T-helper 1 cell treated with Interleukin-12 subunit alpha and Interleukin-12 subunit beta and Interleukin-4 antibody, amounts not matched to agents 30 μg/mL and 1 μg/mL, for 36 hours (primary cell): ENCODE measurements around the gene CCDC169.

Experiments
- H3K27ac Mint-ChIP-seq: one replicate; pipeline ENCODE4 v1.8.0; 2021; ENCODE audit warnings: mild to moderate bottlenecking, mixed read lengths
- H3K27me3 Mint-ChIP-seq: one replicate; pipeline ENCODE4 v1.8.0; 2021; ENCODE audit warnings: low read depth, mixed read lengths
- H3K36me3 Mint-ChIP-seq: one replicate; pipeline ENCODE4 v1.8.0; 2021; ENCODE audit warnings: low read depth, mixed read lengths
- H3K4me1 Mint-ChIP-seq: one replicate; pipeline ENCODE4 v1.8.0; 2021; ENCODE audit warnings: low read depth, mixed read lengths
- H3K4me3 Mint-ChIP-seq: one replicate; pipeline ENCODE4 v1.8.0; 2021; ENCODE audit warnings: mild to moderate bottlenecking, moderate library complexity, mixed read lengths
- H3K9me3 Mint-ChIP-seq: one replicate; pipeline ENCODE4 v1.8.0; 2021; ENCODE audit warnings: mixed read lengths

Gene CCDC169

GRCh38 chr13:36242761-36243160 is 54.9 kb downstream of the CCDC169 start:
- Mint-ChIP-seq H3K4me1 (no peaks in the 10 kb centered on the region), H3K27me3 (no peaks in the 10 kb centered on the region), H3K36me3 (no peaks in the 10 kb centered on the region), H3K9me3 (peaks cover 4% of the 10 kb centered on the region), H3K27ac (no peak overlapping the region), H3K4me3 (no peak overlapping the region)

GRCh38 chr13:36231236-36231635 is 66.4 kb downstream of the CCDC169 start:
- Mint-ChIP-seq H3K9me3 (no peaks in the 10 kb centered on the region), H3K27ac (no peak overlapping the region), H3K4me3 (no peak overlapping the region), H3K4me1 (no peaks in the 10 kb centered on the region), H3K27me3 (no peaks in the 10 kb centered on the region), H3K36me3 (no peaks in the 10 kb centered on the region)

GRCh38 chr13:36224730-36225129 is 72.9 kb downstream of the CCDC169 start:
- Mint-ChIP-seq H3K9me3 (peaks cover 4% of the 10 kb centered on the region), H3K27me3 (no peaks in the 10 kb centered on the region)

GRCh38 chr13:36219883-36220282 is 77.7 kb downstream of the CCDC169 start:
- H3K9me3 Mint-ChIP-seq, result peaks cover 12% of the 10 kb centered on the region
- H3K36me3 Mint-ChIP-seq, result no peaks in the 10 kb centered on the region
- no peak overlapping the region for H3K4me3 Mint-ChIP-seq
- no peak overlapping the region for H3K27ac Mint-ChIP-seq
- H3K4me1 Mint-ChIP-seq, result no peaks in the 10 kb centered on the region
- no peaks in the 10 kb centered on the region for H3K27me3 Mint-ChIP-seq

More at GRCh38 chr13:36224730-36225129, 72.9 kb downstream of the CCDC169 start:
- no peaks in the 10 kb centered on the region for H3K36me3 Mint-ChIP-seq
- H3K4me1 Mint-ChIP-seq, result no peaks in the 10 kb centered on the region
- H3K4me3 Mint-ChIP-seq, result no peak overlapping the region
- no peak overlapping the region for H3K27ac Mint-ChIP-seq

- Mint-ChIP-seq H3K9me3 (peaks cover 8% of the 10 kb centered on the region), H3K4me3 (no peak overlapping the region), H3K4me1 (no peaks in the 10 kb centered on the region)
These were observed 80.2 kb downstream of the CCDC169 start for GRCh38 chr13:36217456-36217855.

GRCh38 chr13:36214163-36214921 is 83.3 kb downstream of the CCDC169 start, which contains the start of gene SOHLH2:
Gene SOHLH2 (minus strand): TSS chr13:36214556. CDS start chr13:36214526, 30 bp downstream.
- Mint-ChIP-seq H3K4me1 (no peaks in the 10 kb centered on the region), H3K27ac (no peak within 1 kb of the TSS), H3K27me3 (no peaks in the 10 kb centered on the region), H3K4me3 (no peak within 1 kb of the TSS), H3K36me3 (no peaks in the 10 kb centered on the region), H3K9me3 (peaks cover 8% of the 10 kb centered on the region)

More at GRCh38 chr13:36217456-36217855, 80.2 kb downstream of the CCDC169 start:
- H3K27ac Mint-ChIP-seq, result no peak overlapping the region
- no peaks in the 10 kb centered on the region for H3K27me3 Mint-ChIP-seq
- H3K36me3 Mint-ChIP-seq, result no peaks in the 10 kb centered on the region

- Mint-ChIP-seq H3K4me3 (no peak overlapping the region), H3K27ac (no peak overlapping the region), H3K27me3 (no peaks in the 10 kb centered on the region), H3K9me3 (peaks cover 5% of the 10 kb centered on the region), H3K36me3 (no peaks in the 10 kb centered on the region), H3K4me1 (no peaks in the 10 kb centered on the region)
These were observed 84.8 kb downstream of the CCDC169 start for GRCh38 chr13:36212789-36213188.

GRCh38 chr13:36211567-36211966 is 86.0 kb downstream of the CCDC169 start:
- no peaks in the 10 kb centered on the region for H3K36me3 Mint-ChIP-seq
- no peak overlapping the region for H3K27ac Mint-ChIP-seq
- H3K9me3 Mint-ChIP-seq, result no peaks in the 10 kb centered on the region
- H3K27me3 Mint-ChIP-seq, result no peaks in the 10 kb centered on the region
- H3K4me3 Mint-ChIP-seq, result no peak overlapping the region
- no peaks in the 10 kb centered on the region for H3K4me1 Mint-ChIP-seq

GRCh38 chr13:36210738-36211137 is 86.9 kb downstream of the CCDC169 start:
- Mint-ChIP-seq H3K36me3 (no peaks in the 10 kb centered on the region), H3K4me3 (no peak overlapping the region), H3K9me3 (no peaks in the 10 kb centered on the region), H3K27ac (no peak overlapping the region), H3K4me1 (no peaks in the 10 kb centered on the region), H3K27me3 (no peaks in the 10 kb centered on the region)

- Mint-ChIP-seq H3K4me3 (no peak overlapping the region), H3K27me3 (no peaks in the 10 kb centered on the region), H3K4me1 (no peaks in the 10 kb centered on the region), H3K36me3 (no peaks in the 10 kb centered on the region), H3K27ac (no peak overlapping the region), H3K9me3 (no peaks in the 10 kb centered on the region)
These were observed 89.9 kb downstream of the CCDC169 start for GRCh38 chr13:36207672-36208071.

GRCh38 chr13:36193151-36193855 is 104.3 kb downstream of the CCDC169 start:
- Mint-ChIP-seq H3K36me3 (no peaks in the 10 kb centered on the region), H3K27ac (no peak overlapping the region), H3K27me3 (no peaks in the 10 kb centered on the region), H3K4me1 (no peaks in the 10 kb centered on the region), H3K4me3 (no peak overlapping the region), H3K9me3 (no peaks in the 10 kb centered on the region)

- no peaks in the 10 kb centered on the region for H3K4me1 Mint-ChIP-seq
- H3K4me3 Mint-ChIP-seq, result no peak overlapping the region
- H3K27me3 Mint-ChIP-seq, result no peaks in the 10 kb centered on the region
- no peaks in the 10 kb centered on the region for H3K9me3 Mint-ChIP-seq
- no peaks in the 10 kb centered on the region for H3K36me3 Mint-ChIP-seq
- H3K27ac Mint-ChIP-seq, result no peak overlapping the region
These were observed 105.4 kb downstream of the CCDC169 start for GRCh38 chr13:36192166-36192565.

GRCh38 chr13:36190771-36191170 is 106.8 kb downstream of the CCDC169 start:
- Mint-ChIP-seq H3K4me1 (no peaks in the 10 kb centered on the region), H3K27ac (no peak overlapping the region), H3K4me3 (no peak overlapping the region), H3K36me3 (no peaks in the 10 kb centered on the region), H3K9me3 (no peaks in the 10 kb centered on the region), H3K27me3 (no peaks in the 10 kb centered on the region)

- Mint-ChIP-seq H3K27ac (no peak overlapping the region), H3K9me3 (no peaks in the 10 kb centered on the region), H3K27me3 (no peaks in the 10 kb centered on the region), H3K4me3 (no peak overlapping the region), H3K36me3 (no peaks in the 10 kb centered on the region), H3K4me1 (no peaks in the 10 kb centered on the region)
These were observed 109.2 kb downstream of the CCDC169 start for GRCh38 chr13:36188441-36188840.

- no peaks in the 10 kb centered on the region for H3K4me1 Mint-ChIP-seq
- no peaks in the 10 kb centered on the region for H3K9me3 Mint-ChIP-seq
- H3K27me3 Mint-ChIP-seq, result no peaks in the 10 kb centered on the region
- H3K36me3 Mint-ChIP-seq, result no peaks in the 10 kb centered on the region
- H3K4me3 Mint-ChIP-seq, result no peak overlapping the region
- no peak overlapping the region for H3K27ac Mint-ChIP-seq
These were observed 113.7 kb downstream of the CCDC169 start for GRCh38 chr13:36183901-36184300.
